Astrocyte (in vitro differentiated cells and primary cell): Measurements from ENCODE around the gene ZNF532. TPM values are rescaled to one million over a fixed set of nuclear protein-coding genes. Genes with fewer than 3 reads are reported as not detected.
A peak's percentile ranks its signal among the peaks of the same experiment; 100 is the strongest.

Experiments used
- DNase-seq: peaks from one replicate; pipeline ENCODE4 v3.0.0-alpha.2; 2010; ENCODE audit warnings: low read depth
- FAIRE-seq: peaks from 2 replicates; lab custom pipeline; 2011; peaks lifted over from hg19 to GRCh38; lab: Jason Lieb, UNC
- H2AFZ ChIP-seq: 2 replicates; pipeline ENCODE4 v1.6.0; 2012; ENCODE audit warnings: low read depth, low read length, inconsistent platforms
- H3K27ac ChIP-seq: 2 replicates; pipeline ENCODE4 v1.5.1; 2011; ENCODE audit warnings: low read depth, low read length, inconsistent platforms
- H3K27me3 ChIP-seq: 2 replicates; pipeline ENCODE4 v1.6.0; 2011; ENCODE audit warnings: low read length, inconsistent platforms; ENCODE audit not compliant: insufficient read depth
- H3K36me3 ChIP-seq: 2 replicates; pipeline ENCODE4 v1.5.1; 2011; ENCODE audit warnings: low read length, inconsistent platforms; ENCODE audit not compliant: insufficient read depth
- H3K4me1 ChIP-seq: 2 replicates; pipeline ENCODE4 v1.5.1; 2011; ENCODE audit warnings: low read length, inconsistent platforms; ENCODE audit not compliant: insufficient read depth
- H3K4me2 ChIP-seq: 2 replicates; pipeline ENCODE4 v1.6.0; 2012; ENCODE audit warnings: low read length, inconsistent platforms
- H3K4me3 ChIP-seq: 2 replicates; pipeline ENCODE4 v1.5.1; 2011; ENCODE audit warnings: low read depth, mild to moderate bottlenecking, low read length, inconsistent platforms; ENCODE audit not compliant: insufficient read depth
- H3K79me2 ChIP-seq: 2 replicates; pipeline ENCODE4 v1.6.0; 2012; ENCODE audit warnings: mild to moderate bottlenecking, low read length, inconsistent platforms; ENCODE audit not compliant: insufficient read depth
- H3K9ac ChIP-seq: 2 replicates; pipeline ENCODE4 v1.6.0; 2012; ENCODE audit warnings: mild to moderate bottlenecking, low read length, inconsistent platforms
- H3K9me3 ChIP-seq: 2 replicates; pipeline ENCODE4 v1.5.1; 2012; ENCODE audit warnings: low read depth, mild to moderate bottlenecking, low read length, inconsistent platforms; ENCODE audit not compliant: insufficient read depth
- H4K20me1 ChIP-seq: 2 replicates; pipeline ENCODE4 v1.6.0; 2012; ENCODE audit warnings: low read length, inconsistent platforms; ENCODE audit not compliant: insufficient read depth
- H3K27ac Mint-ChIP-seq: one replicate; pipeline ENCODE4 v1.8.0; 2021; ENCODE audit warnings: mild to moderate bottlenecking, mixed read lengths; ENCODE audit not compliant: unreplicated experiment
- H3K27me3 Mint-ChIP-seq: one replicate; pipeline ENCODE4 v1.8.0; 2021; ENCODE audit warnings: low read depth, mixed read lengths; ENCODE audit not compliant: unreplicated experiment
- H3K36me3 Mint-ChIP-seq: one replicate; pipeline ENCODE4 v1.8.0; 2021; ENCODE audit warnings: low read depth, mixed read lengths; ENCODE audit not compliant: unreplicated experiment
- H3K4me1 Mint-ChIP-seq: one replicate; pipeline ENCODE4 v1.8.0; 2021; ENCODE audit warnings: low read depth, mixed read lengths; ENCODE audit not compliant: unreplicated experiment
- H3K4me3 Mint-ChIP-seq: one replicate; pipeline ENCODE4 v1.8.0; 2021; ENCODE audit warnings: mild to moderate bottlenecking, moderate library complexity, mixed read lengths; ENCODE audit not compliant: unreplicated experiment
- H3K9me3 Mint-ChIP-seq: one replicate; pipeline ENCODE4 v1.8.0; 2021; ENCODE audit warnings: mild to moderate bottlenecking, mixed read lengths; ENCODE audit not compliant: unreplicated experiment
- EZH2 ChIP-seq: IDR thresholded peaks from 2 replicates; pipeline ENCODE4 v1.6.1; 2012; ENCODE audit warnings: mild to moderate bottlenecking, low read length, inconsistent platforms; ENCODE audit not compliant: insufficient read depth
- total RNA-seq: library from RNA; stranded (reverse); gene quantifications from 2 replicates; pipeline ENCODE4 v1.2.1, GENCODE V29; 2021
- TF ChIP-seq, protein P1 (sequence below): IDR thresholded peaks from 2 replicates; pipeline ENCODE4 v1.5.1; 2011; ENCODE audit warnings: low read depth, mild to moderate bottlenecking, inconsistent platforms, low read length, moderate library complexity; ENCODE audit not compliant: insufficient read depth

ZNF532 gene
- total RNA-seq, 1 donor from 2014 or later = 135 TPM

DNA sequence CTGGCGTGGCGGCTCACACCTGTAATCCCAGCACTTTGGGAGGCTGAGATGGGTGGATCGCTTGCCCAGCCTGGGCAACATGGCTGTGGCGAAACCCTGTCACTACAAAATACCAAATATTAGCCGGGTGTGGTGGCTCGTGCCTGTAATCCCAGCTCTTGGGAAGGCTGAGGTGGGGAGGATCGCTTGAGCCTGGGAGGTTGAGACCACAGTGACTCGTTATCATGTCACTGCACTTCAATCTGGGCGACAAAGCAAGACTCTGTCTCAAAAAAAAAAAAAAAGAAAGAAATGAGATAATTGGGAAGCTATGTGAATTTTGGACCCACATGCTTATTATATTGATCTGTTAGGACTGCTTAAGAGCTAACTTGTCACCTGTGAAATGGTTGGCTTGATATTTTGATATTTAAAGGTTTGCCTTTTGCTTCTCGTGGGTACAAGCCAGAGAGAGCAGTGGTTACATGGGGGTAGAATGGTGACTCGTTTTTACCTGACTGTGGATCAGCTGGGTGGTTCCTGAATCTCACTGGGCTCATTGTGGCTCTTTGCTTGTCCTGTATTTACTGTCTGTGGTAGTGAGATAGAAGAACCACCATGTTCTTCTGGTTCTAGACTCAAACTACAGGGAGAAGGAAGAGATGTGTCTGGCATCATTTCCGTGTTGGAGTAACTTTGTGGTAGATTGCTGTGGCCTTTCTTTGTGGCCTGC, 28.9 kb downstream of the ZNF532 start:
- Histone ChIP-seq H3K9ac (no peak overlapping the region), H2AFZ (no peak overlapping the region), H3K79me2 (peaks cover 91% of the 10 kb centered on the region), H4K20me1 (peaks cover 48% of the 10 kb centered on the region), H3K27ac (no peak overlapping the region), H3K4me3 (no peak overlapping the region), H3K4me1 (peaks cover 10% of the 10 kb centered on the region), H3K9me3 (no peaks in the 10 kb centered on the region), H3K27me3 (no peaks in the 10 kb centered on the region), H3K4me2 (peak overlapping the region; percentile 12), H3K36me3 (peaks cover 4% of the 10 kb centered on the region)
- FAIRE-seq (peak; percentile 49), DNase-seq (no peak)
- H3K4me1 Mint-ChIP-seq = peaks cover 45% of the 10 kb centered on the region
- H3K9me3 Mint-ChIP-seq = no peaks in the 10 kb centered on the region
- H3K4me3 Mint-ChIP-seq = peak overlapping the region; percentile 22
- H3K27ac Mint-ChIP-seq = peak overlapping the region; percentile 64
- H3K36me3 Mint-ChIP-seq = peaks cover 24% of the 10 kb centered on the region
- TF ChIP-seq, protein P1, sequence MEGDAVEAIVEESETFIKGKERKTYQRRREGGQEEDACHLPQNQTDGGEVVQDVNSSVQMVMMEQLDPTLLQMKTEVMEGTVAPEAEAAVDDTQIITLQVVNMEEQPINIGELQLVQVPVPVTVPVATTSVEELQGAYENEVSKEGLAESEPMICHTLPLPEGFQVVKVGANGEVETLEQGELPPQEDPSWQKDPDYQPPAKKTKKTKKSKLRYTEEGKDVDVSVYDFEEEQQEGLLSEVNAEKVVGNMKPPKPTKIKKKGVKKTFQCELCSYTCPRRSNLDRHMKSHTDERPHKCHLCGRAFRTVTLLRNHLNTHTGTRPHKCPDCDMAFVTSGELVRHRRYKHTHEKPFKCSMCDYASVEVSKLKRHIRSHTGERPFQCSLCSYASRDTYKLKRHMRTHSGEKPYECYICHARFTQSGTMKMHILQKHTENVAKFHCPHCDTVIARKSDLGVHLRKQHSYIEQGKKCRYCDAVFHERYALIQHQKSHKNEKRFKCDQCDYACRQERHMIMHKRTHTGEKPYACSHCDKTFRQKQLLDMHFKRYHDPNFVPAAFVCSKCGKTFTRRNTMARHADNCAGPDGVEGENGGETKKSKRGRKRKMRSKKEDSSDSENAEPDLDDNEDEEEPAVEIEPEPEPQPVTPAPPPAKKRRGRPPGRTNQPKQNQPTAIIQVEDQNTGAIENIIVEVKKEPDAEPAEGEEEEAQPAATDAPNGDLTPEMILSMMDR = no peak
- no peak for TF ChIP-seq EZH2
- no peaks in the 10 kb centered on the region for H3K27me3 Mint-ChIP-seq

DNA sequence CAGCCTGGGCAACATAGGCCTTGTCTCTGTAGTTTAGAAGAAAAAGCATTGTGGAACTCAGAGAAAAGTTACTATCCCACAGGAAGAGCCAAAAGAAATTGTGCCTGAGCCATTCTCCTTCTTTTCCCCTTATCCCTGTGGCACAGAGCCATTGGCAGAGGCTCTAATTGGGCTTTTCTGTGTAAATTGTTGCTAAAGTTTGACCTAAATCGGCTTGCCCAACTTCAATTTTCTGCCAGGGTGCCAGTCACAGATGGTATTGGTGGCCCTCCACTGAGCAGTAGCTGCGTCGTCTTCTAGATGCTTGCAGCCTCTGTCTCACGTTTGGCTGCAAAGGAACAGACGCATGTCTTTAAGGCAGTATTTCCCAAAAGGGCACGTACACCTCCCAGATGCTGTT, 30.3 kb downstream of the ZNF532 start:
- TF ChIP-seq EZH2 = no peak
- TF ChIP-seq, protein P1 = no peak
- no peak overlapping the region for H3K27ac Mint-ChIP-seq
- Histone ChIP-seq H3K27me3 (no peaks in the 10 kb centered on the region), H3K79me2 (peaks cover 95% of the 10 kb centered on the region), H3K27ac (no peak overlapping the region), H2AFZ (no peak overlapping the region), H3K36me3 (peaks cover 4% of the 10 kb centered on the region), H4K20me1 (peaks cover 55% of the 10 kb centered on the region), H3K4me1 (peaks cover 10% of the 10 kb centered on the region), H3K9ac (no peak overlapping the region), H3K4me3 (no peak overlapping the region), H3K9me3 (no peaks in the 10 kb centered on the region), H3K4me2 (no peak overlapping the region)
- DNase-seq = no peak
- H3K27me3 Mint-ChIP-seq = no peaks in the 10 kb centered on the region
- no peaks in the 10 kb centered on the region for H3K9me3 Mint-ChIP-seq
- H3K4me1 Mint-ChIP-seq = peaks cover 45% of the 10 kb centered on the region
- no peak for FAIRE-seq
- H3K4me3 Mint-ChIP-seq = no peak overlapping the region
- peaks cover 25% of the 10 kb centered on the region for H3K36me3 Mint-ChIP-seq

DNA sequence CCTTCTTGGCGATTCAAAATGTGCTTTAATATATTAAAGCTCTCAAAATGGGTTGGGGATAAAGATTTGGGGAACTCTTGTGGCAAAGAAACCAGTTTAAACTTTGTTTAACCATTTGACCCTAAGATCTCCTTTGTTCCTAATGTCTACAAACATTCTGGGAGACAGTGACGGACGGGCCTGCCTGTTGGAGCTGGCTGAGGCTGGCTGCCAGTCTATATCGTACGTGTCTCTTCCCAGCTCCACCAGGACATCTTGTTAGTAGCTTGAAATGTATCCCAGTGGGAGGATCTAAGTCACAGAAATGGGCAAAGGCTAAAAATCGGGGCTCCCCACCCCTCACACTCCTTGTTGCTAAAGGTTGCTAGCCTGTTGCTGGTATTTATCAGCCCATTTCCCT, 30.7 kb downstream of the ZNF532 start:
- no peak for FAIRE-seq
- no peak for TF ChIP-seq EZH2
- TF ChIP-seq, protein P1 = no peak
- Mint-ChIP-seq H3K27me3 (no peaks in the 10 kb centered on the region), H3K9me3 (no peaks in the 10 kb centered on the region), H3K4me1 (peaks cover 45% of the 10 kb centered on the region), H3K36me3 (peaks cover 24% of the 10 kb centered on the region), H3K4me3 (no peak overlapping the region), H3K27ac (peak overlapping the region; percentile 15)
- H3K79me2 ChIP-seq = peaks cover 97% of the 10 kb centered on the region
- no peaks in the 10 kb centered on the region for H3K9me3 ChIP-seq
- no peak overlapping the region for H2AFZ ChIP-seq
- no peaks in the 10 kb centered on the region for H3K27me3 ChIP-seq
- no peak overlapping the region for H3K4me2 ChIP-seq
- H4K20me1 ChIP-seq = peaks cover 59% of the 10 kb centered on the region
- H3K4me3 ChIP-seq = no peak overlapping the region
- no peak overlapping the region for H3K27ac ChIP-seq
- no peak for DNase-seq
- H3K36me3 ChIP-seq = peaks cover 6% of the 10 kb centered on the region
- H3K9ac ChIP-seq = no peak overlapping the region
- peaks cover 10% of the 10 kb centered on the region for H3K4me1 ChIP-seq
